ENCODE measurements around the gene ARFGAP2. TPM values are rescaled to one million over a fixed set of nuclear protein-coding genes. Genes with fewer than 3 reads are reported as not detected.

The ARFGAP2 gene
- polyA plus RNA-seq, 1 donor (not counting 4 experiments of a cell fraction or from before 2014, with no cell fraction given), result 51.0 TPM

DNA sequence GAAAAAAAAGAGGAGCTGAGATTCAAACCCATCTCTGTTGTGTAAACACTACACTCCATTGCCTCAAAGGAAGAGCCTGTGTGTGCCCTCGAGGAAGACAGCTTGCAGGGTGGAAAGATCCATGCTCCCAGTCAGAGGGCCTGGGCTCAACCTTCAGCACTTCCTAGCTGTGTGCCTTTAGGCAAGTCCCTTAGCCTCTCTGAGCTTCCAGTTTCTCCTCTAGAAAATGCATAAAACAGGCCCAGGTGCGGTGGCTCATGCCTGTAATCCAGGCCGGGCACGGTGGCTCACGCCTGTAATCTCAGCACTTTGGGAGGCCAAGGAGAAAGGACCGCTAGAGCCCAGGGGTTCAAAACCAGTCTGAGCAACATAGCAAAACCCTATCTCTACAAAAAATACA lies 4.6 kb upstream of the ARFGAP2 start:
- Histone ChIP-seq H4K20me1 (ENCODE audit: control insufficient read depth, extremely low read depth, insufficient read depth, low read length) (no peaks in the 10 kb centered on the region), H3K9me3 (ENCODE audit: control insufficient read depth, low read depth, low read length) (no peaks in the 10 kb centered on the region), H3K27me3 (ENCODE audit: control insufficient read depth, extremely low read depth, insufficient read depth, low read length) (no peaks in the 10 kb centered on the region), H3K79me2 (ENCODE audit: control insufficient read depth, insufficient read depth, low read length) (peaks cover 41% of the 10 kb centered on the region), H2AFZ (ENCODE audit: control insufficient read depth, low read length) (no peak overlapping the region), H3K36me3 (ENCODE audit: control insufficient read depth in 2 of 2, extremely low read depth in 1 of 2, insufficient read depth in 2 of 2, low read length in 2 of 2) (peaks cover 25 to 27% of the 10 kb centered on the region in 2 experiments), H3K4me3 (ENCODE audit: control insufficient read depth in 2 of 3, extremely low read depth in 1 of 3, insufficient read depth in 2 of 3, low read depth in 1 of 3, low read length in 3 of 3) (no peak overlapping the region), H3K27ac (ENCODE audit: control insufficient read depth, insufficient read depth, low read length) (no peak overlapping the region), H3K4me2 (ENCODE audit: control insufficient read depth, extremely low read depth, insufficient read depth, low read depth, low read length) (no peak overlapping the region), H3K4me1 (ENCODE audit: control insufficient read depth, extremely low read depth, insufficient read depth, low read length) (peaks cover 17% of the 10 kb centered on the region), H3K9me1 (ENCODE audit: control insufficient read depth, extremely low read depth, insufficient read depth, low read length) (peaks cover 2% of the 10 kb centered on the region), H3K9ac (ENCODE audit: control insufficient read depth, extremely low read depth, insufficient read depth, low read length) (no peak overlapping the region)
- no peak for FAIRE-seq
- TF ChIP-seq CTCF (optimal IDR thresholded peaks at IDR 0.05 in 1 of 3, IDR thresholded peaks at IDR 0.05 in 1 of 3, conservative IDR thresholded peaks at IDR 0.05 in 1 of 3; ENCODE audit: extremely low read depth in 1 of 3, insufficient read depth in 2 of 3, low read length in 3 of 3) (no peak), EZH2 (IDR thresholded peaks at IDR 0.05; ENCODE audit: low read length) (no peak)
- dilution Hi-C loops (cut with MboI; ENCODE audit: extremely low pct_ligation_motif_present, low sequenced_read_pairs), result no loop called here
- no peak for DNase-seq (ENCODE audit: low read depth, low spot score)

GRCh38 chr11:47180006-47180787 lies 3.5 kb upstream of the ARFGAP2 start:
- FAIRE-seq (no peak), DNase-seq (ENCODE audit: low read depth, low spot score) (no peak)
- TF ChIP-seq EZH2 (IDR thresholded peaks at IDR 0.05; ENCODE audit: low read length) (no peak), CTCF (optimal IDR thresholded peaks at IDR 0.05 in 1 of 3, IDR thresholded peaks at IDR 0.05 in 1 of 3, conservative IDR thresholded peaks at IDR 0.05 in 1 of 3; ENCODE audit: extremely low read depth in 1 of 3, insufficient read depth in 2 of 3, low read length in 3 of 3) (no peak)
- Histone ChIP-seq H3K36me3 (ENCODE audit: control insufficient read depth in 2 of 2, extremely low read depth in 1 of 2, insufficient read depth in 2 of 2, low read length in 2 of 2) (peaks cover 26 to 27% of the 10 kb centered on the region in 2 experiments), H2AFZ (ENCODE audit: control insufficient read depth, low read length) (no peak overlapping the region), H3K9ac (ENCODE audit: control insufficient read depth, extremely low read depth, insufficient read depth, low read length) (no peak overlapping the region), H3K79me2 (ENCODE audit: control insufficient read depth, insufficient read depth, low read length) (peaks cover 49% of the 10 kb centered on the region), H3K9me1 (ENCODE audit: control insufficient read depth, extremely low read depth, insufficient read depth, low read length) (peaks cover 2% of the 10 kb centered on the region), H3K27ac (ENCODE audit: control insufficient read depth, insufficient read depth, low read length) (no peak overlapping the region), H3K4me3 (ENCODE audit: control insufficient read depth in 2 of 3, extremely low read depth in 1 of 3, insufficient read depth in 2 of 3, low read depth in 1 of 3, low read length in 3 of 3) (no peak overlapping the region), H3K9me3 (ENCODE audit: control insufficient read depth, low read depth, low read length) (no peaks in the 10 kb centered on the region), H3K4me1 (ENCODE audit: control insufficient read depth, extremely low read depth, insufficient read depth, low read length) (peaks cover 25% of the 10 kb centered on the region), H3K27me3 (ENCODE audit: control insufficient read depth, extremely low read depth, insufficient read depth, low read length) (no peaks in the 10 kb centered on the region), H3K4me2 (ENCODE audit: control insufficient read depth, extremely low read depth, insufficient read depth, low read depth, low read length) (no peak overlapping the region), H4K20me1 (ENCODE audit: control insufficient read depth, extremely low read depth, insufficient read depth, low read length) (no peaks in the 10 kb centered on the region)
- dilution Hi-C loops (cut with MboI; ENCODE audit: extremely low pct_ligation_motif_present, low sequenced_read_pairs), result no loop called here
